ENCODE data around the gene TPMT. TPM values are rescaled to one million over a fixed set of nuclear protein-coding genes. Genes with fewer than 3 reads are reported as not detected.

TPMT gene
- total and polyA plus RNA-seq, 2 of the 13 experiments (the other 11 are each of a cell fraction or from before 2014, with no cell fraction given) = 11.1 to 22.8 TPM

DNA sequence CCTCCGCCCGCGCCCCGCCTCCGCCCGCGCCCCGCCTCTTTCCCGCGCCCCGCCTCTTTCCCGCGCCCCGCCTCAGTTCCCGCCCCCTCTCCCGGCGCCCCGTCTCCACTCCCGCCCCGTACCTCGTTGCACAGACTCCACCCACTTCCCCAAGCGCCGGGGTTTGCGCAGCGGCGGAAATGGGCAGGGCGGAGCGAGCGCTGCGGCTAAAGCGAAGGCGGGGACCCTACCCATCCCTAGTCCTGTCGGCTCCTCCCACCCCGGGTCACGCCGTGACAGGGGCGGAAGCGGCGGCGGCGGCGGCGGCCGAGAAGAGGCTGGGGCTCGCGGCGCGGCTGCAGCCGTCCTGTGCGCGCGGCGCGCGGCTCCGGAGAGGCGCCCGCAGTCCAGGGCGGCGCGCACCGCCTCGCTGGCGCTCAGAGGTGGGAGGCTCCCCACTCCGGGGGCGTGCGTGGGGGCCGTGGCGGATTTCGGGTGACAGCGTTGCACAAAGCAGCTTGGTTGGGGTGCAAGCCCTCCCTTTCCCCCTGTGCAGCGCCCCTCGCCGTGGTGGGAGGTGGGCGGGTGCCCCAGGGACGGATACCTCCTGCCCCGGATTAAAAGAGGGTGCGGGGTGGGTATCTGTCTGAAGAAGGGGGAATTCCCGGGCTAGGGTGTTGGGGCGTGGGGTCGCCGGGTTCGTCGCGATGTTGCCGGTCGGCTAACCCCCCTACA lies 430 bp upstream of the TPMT start, which contains the start of gene KDM1B (continued):
- TF ChIP-seq, protein P1, sequence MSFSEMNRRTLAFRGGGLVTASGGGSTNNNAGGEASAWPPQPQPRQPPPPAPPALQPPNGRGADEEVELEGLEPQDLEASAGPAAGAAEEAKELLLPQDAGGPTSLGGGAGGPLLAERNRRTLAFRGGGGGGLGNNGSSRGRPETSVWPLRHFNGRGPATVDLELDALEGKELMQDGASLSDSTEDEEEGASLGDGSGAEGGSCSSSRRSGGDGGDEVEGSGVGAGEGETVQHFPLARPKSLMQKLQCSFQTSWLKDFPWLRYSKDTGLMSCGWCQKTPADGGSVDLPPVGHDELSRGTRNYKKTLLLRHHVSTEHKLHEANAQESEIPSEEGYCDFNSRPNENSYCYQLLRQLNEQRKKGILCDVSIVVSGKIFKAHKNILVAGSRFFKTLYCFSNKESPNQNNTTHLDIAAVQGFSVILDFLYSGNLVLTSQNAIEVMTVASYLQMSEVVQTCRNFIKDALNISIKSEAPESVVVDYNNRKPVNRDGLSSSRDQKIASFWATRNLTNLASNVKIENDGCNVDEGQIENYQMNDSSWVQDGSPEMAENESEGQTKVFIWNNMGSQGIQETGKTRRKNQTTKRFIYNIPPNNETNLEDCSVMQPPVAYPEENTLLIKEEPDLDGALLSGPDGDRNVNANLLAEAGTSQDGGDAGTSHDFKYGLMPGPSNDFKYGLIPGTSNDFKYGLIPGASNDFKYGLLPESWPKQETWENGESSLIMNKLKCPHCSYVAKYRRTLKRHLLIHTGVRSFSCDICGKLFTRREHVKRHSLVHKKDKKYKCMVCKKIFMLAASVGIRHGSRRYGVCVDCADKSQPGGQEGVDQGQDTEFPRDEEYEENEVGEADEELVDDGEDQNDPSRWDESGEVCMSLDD (CRISPR knock-in tag; IDR thresholded peaks at IDR 0.05; ENCODE audit: borderline replicate concordance) = no peak; the same call in 1 of the 2 replicates
- TF ChIP-seq TBX2 (CRISPR knock-in tag; IDR thresholded peaks at IDR 0.05; ENCODE audit: borderline replicate concordance) (peak; percentile 85), ZNF496 (CRISPR knock-in tag; IDR thresholded peaks at IDR 0.05; ENCODE audit: insufficient replicate concordance) (no peak), MAZ (IDR thresholded peaks at IDR 0.05; ENCODE audit: borderline replicate concordance, low read depth, low read length) (peak; percentile 67; the same call in 1 of the 2 replicates), MAZ (CRISPR knock-in tag; IDR thresholded peaks at IDR 0.05; ENCODE audit: low read depth) (peak; percentile 67), CHD4 (IDR thresholded peaks at IDR 0.05; ENCODE audit: borderline replicate concordance, low read length) (no peak), ZNF724P (CRISPR knock-in tag; IDR thresholded peaks at IDR 0.05; ENCODE audit: borderline replicate concordance) (no peak), ZNF572 (CRISPR knock-in tag; IDR thresholded peaks at IDR 0.05) (no peak), TEAD2 (CRISPR knock-in tag; IDR thresholded peaks at IDR 0.05) (no peak), TBX3 (IDR thresholded peaks at IDR 0.05; ENCODE audit: borderline replicate concordance) (peak; percentile 17; the same call in 1 of the 2 replicates), ELF4 (CRISPR knock-in tag; IDR thresholded peaks at IDR 0.05; ENCODE audit: borderline replicate concordance) (0 out of 2 replicates have a peak, but pooled peaks have one; percentile 50), ZNF235 (CRISPR knock-in tag; IDR thresholded peaks at IDR 0.05; ENCODE audit: borderline replicate concordance) (peak; percentile 71; the same call in 1 of the 2 replicates), KDM4B (CRISPR knock-in tag; IDR thresholded peaks at IDR 0.05) (no peak), MTF2 (CRISPR knock-in tag; IDR thresholded peaks at IDR 0.05; ENCODE audit: borderline replicate concordance) (peak; percentile 16; the same call in 1 of the 2 replicates), ELF3 (CRISPR knock-in tag; IDR thresholded peaks at IDR 0.05) (peak; percentile 68; the same call in 1 of the 2 replicates), NKX3-1 (CRISPR knock-in tag; IDR thresholded peaks at IDR 0.05) (no peak), ARNT2 (CRISPR knock-in tag; IDR thresholded peaks at IDR 0.05; ENCODE audit: low read depth) (0 out of 2 replicates have a peak, but pooled peaks have one; percentile 34), ZNF672 (CRISPR knock-in tag; IDR thresholded peaks at IDR 0.05) (no peak), ZNF441 (CRISPR knock-in tag; IDR thresholded peaks at IDR 0.05; ENCODE audit: borderline replicate concordance) (peak; percentile 32)
- TF ChIP-seq, protein P2, sequence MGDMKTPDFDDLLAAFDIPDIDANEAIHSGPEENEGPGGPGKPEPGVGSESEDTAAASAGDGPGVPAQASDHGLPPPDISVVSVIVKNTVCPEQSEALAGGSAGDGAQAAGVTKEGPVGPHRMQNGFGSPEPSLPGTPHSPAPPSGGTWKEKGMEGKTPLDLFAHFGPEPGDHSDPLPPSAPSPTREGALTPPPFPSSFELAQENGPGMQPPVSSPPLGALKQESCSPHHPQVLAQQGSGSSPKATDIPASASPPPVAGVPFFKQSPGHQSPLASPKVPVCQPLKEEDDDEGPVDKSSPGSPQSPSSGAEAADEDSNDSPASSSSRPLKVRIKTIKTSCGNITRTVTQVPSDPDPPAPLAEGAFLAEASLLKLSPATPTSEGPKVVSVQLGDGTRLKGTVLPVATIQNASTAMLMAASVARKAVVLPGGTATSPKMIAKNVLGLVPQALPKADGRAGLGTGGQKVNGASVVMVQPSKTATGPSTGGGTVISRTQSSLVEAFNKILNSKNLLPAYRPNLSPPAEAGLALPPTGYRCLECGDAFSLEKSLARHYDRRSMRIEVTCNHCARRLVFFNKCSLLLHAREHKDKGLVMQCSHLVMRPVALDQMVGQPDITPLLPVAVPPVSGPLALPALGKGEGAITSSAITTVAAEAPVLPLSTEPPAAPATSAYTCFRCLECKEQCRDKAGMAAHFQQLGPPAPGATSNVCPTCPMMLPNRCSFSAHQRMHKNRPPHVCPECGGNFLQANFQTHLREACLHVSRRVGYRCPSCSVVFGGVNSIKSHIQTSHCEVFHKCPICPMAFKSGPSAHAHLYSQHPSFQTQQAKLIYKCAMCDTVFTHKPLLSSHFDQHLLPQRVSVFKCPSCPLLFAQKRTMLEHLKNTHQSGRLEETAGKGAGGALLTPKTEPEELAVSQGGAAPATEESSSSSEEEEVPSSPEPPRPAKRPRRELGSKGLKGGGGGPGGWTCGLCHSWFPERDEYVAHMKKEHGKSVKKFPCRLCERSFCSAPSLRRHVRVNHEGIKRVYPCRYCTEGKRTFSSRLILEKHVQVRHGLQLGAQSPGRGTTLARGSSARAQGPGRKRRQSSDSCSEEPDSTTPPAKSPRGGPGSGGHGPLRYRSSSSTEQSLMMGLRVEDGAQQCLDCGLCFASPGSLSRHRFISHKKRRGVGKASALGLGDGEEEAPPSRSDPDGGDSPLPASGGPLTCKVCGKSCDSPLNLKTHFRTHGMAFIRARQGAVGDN (CRISPR knock-in tag; IDR thresholded peaks at IDR 0.05) = peak; percentile 74
- TF ChIP-seq, protein P3, sequence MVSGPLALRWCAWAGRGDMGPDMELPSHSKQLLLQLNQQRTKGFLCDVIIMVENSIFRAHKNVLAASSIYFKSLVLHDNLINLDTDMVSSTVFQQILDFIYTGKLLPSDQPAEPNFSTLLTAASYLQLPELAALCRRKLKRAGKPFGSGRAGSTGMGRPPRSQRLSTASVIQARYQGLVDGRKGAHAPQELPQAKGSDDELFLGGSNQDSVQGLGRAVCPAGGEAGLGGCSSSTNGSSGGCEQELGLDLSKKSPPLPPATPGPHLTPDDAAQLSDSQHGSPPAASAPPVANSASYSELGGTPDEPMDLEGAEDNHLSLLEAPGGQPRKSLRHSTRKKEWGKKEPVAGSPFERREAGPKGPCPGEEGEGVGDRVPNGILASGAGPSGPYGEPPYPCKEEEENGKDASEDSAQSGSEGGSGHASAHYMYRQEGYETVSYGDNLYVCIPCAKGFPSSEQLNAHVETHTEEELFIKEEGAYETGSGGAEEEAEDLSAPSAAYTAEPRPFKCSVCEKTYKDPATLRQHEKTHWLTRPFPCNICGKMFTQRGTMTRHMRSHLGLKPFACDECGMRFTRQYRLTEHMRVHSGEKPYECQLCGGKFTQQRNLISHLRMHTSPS (CRISPR knock-in tag; IDR thresholded peaks at IDR 0.05; ENCODE audit: low read depth) = no peak

All from HepG2 (cell line).